Left lung (tissue), 10 donors: ENCODE data around the gene ACSL3. TPM values are rescaled to one million over a fixed set of nuclear protein-coding genes. Genes with fewer than 3 reads are reported as not detected.
"Not testable (repeated sequence)": the region's sequence is repeated elsewhere in the genome, so short reads cannot be mapped to it uniquely, and the experiment has no call there.

ENCODE experiments used
- ATAC-seq: fragments of 200-7000 bp; cut with Tn5 transposase; one replicate; pipeline ENCODE4 v1.9.1; 2020; ENCODE audit warnings: moderate library complexity
- DNase-seq, 4 donors: peaks; one replicate each; pipeline ENCODE4 v3.0.0-alpha.2; 2013 to 2020
- H3K27ac ChIP-seq, 2 donors: fragments of 200-600 bp; sonication (generic) in 1 of 2; one replicate each; pipeline versions ENCODE4 v1.5.0 to v1.8.0; 2020 to 2021
- H3K27me3 ChIP-seq, 2 donors: fragments of 200-600 bp; sonication (generic) in 1 of 2; one replicate each; pipeline versions ENCODE4 v1.5.0 to v1.8.0; 2020 to 2021
- H3K36me3 ChIP-seq, 2 donors: fragments of 200-600 bp; sonication (generic) in 1 of 2; one replicate each; pipeline versions ENCODE4 v1.5.0 to v1.8.0; 2020 to 2021
- H3K4me1 ChIP-seq, 2 donors: fragments of 200-600 bp; one replicate each; pipeline ENCODE4 v1.8.0; 2021
- H3K4me3 ChIP-seq, 2 donors: fragments of 200-600 bp; sonication (generic) in 1 of 2; one replicate each; pipeline versions ENCODE4 v1.5.0 to v1.8.0; 2020 to 2021; ENCODE audit warnings: mild to moderate bottlenecking in 1 of 2
- H3K9me3 ChIP-seq, 2 donors: fragments of 200-600 bp; sonication (generic) in 1 of 2; one replicate each; pipeline versions ENCODE4 v1.5.0 to v1.8.0; 2020 to 2021
- intact Hi-C, 2 donors: fragments of 100-400 bp; cut with DNase I; formaldehyde crosslinking; loops; one replicate each; pipeline versions ENCODE4 v1.11.2 to v1.14.2; 2022
- polyA plus RNA-seq, 6 donors: library from polyadenylated mRNA; unstranded; fragments of 120-200 nt; gene quantifications; one replicate each; pipeline ENCODE4 v1.2.1, GENCODE V29; 2013; ENCODE audit not compliant: insufficient read length in 6 of 6
- total RNA-seq, 2 donors: library from RNA; stranded (reverse); fragmentation: NEBNext Ultra II Directional; extraction: Animal tissue kit (Norgen Biotek cat#: 25700); gene quantifications; one replicate each; pipeline ENCODE4 v1.2.1, GENCODE V29; 2021
- TF ChIP-seq, protein P1 (sequence below), 2 donors: fragments of 200-600 bp; sonication (generic) in 1 of 2; IDR thresholded peaks; one replicate each; pipeline versions ENCODE4 v1.5.0 to v1.8.0; 2021; ENCODE audit warnings: antibody characterized with exemption in 2 of 2
- donor health status: DM: no; HTN: yes; CAD: no.
- donor health status: DM: no; HTN: no; CAD: no.

Gene ACSL3
- total and polyA plus RNA-seq, 8 donors: 55.1 to 102 (median 61.0) TPM

- DNase-seq: peak in 1 of 4 donors; percentile 10
- TF ChIP-seq, protein P1, sequence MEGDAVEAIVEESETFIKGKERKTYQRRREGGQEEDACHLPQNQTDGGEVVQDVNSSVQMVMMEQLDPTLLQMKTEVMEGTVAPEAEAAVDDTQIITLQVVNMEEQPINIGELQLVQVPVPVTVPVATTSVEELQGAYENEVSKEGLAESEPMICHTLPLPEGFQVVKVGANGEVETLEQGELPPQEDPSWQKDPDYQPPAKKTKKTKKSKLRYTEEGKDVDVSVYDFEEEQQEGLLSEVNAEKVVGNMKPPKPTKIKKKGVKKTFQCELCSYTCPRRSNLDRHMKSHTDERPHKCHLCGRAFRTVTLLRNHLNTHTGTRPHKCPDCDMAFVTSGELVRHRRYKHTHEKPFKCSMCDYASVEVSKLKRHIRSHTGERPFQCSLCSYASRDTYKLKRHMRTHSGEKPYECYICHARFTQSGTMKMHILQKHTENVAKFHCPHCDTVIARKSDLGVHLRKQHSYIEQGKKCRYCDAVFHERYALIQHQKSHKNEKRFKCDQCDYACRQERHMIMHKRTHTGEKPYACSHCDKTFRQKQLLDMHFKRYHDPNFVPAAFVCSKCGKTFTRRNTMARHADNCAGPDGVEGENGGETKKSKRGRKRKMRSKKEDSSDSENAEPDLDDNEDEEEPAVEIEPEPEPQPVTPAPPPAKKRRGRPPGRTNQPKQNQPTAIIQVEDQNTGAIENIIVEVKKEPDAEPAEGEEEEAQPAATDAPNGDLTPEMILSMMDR (IDR thresholded peaks at IDR 0.05): no peak
- Histone ChIP-seq H3K27me3 (no peaks in the 10 kb centered on the region), H3K4me1 (peaks cover 0 to 44% of the 10 kb centered on the region in 2 donors), H3K4me3 (no peak overlapping the region), H3K36me3 (no peaks in the 10 kb centered on the region), H3K9me3 (no peaks in the 10 kb centered on the region), H3K27ac (peak overlapping the region; percentile 50 to 78)
- peak; percentile 59 for ATAC-seq
- intact Hi-C loops: no loop called here
Observed at GRCh38 chr2:222842491-222843174, 18.2 kb upstream of the ACSL3 start.

DNA sequence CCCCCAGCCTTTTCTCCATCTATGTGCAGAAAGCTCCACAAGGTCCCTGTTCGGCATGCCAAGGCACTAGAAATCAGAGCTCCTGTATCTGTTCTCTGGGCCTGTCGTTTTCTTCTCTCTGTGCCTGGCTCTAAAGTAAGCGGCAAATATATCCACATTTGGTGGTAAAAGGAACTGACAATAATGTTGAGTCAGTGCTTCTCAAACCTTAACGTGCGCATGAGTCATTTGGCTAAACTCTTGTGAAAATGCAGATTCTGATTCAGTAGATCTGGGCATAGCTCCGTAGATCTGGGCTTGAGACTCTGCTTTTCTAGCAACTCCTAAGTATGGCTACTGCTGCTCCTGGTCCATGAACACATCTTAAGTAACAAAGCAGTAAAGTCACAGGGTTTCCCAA lies 16.5 kb upstream of the ACSL3 start:
- no peaks in the 10 kb centered on the region for H3K9me3 ChIP-seq
- DNase-seq (no peak), ATAC-seq (peak; percentile 76)
- no peaks in the 10 kb centered on the region for H3K27me3 ChIP-seq
- H3K4me1 ChIP-seq: peaks cover 0 to 44% of the 10 kb centered on the region in 2 donors
- no peaks in the 10 kb centered on the region for H3K36me3 ChIP-seq
- peak overlapping the region; percentile 19 to 81 for H3K27ac ChIP-seq
- no peak overlapping the region for H3K4me3 ChIP-seq
- intact Hi-C loops: no loop called here
- TF ChIP-seq, protein P1 (IDR thresholded peaks at IDR 0.05): no peak

- H3K9me3 ChIP-seq, H3K36me3 ChIP-seq, DNase-seq, H3K27me3 ChIP-seq, ATAC-seq, intact Hi-C loops, H3K4me3 ChIP-seq: not testable (repeated sequence)
- peak overlapping the region in 1 of 2 donors; percentile 81 for H3K27ac ChIP-seq
- H3K4me1 ChIP-seq: peaks cover 0 to 44% of the 10 kb centered on the region in 2 donors
Observed at GRCh38 chr2:222845314-222845713, 15.5 kb upstream of the ACSL3 start.

- no peak for DNase-seq
- TF ChIP-seq, protein P1 (IDR thresholded peaks at IDR 0.05): no peak
- Histone ChIP-seq H3K4me3 (no peak overlapping the region), H3K36me3 (no peaks in the 10 kb centered on the region), H3K9me3 (no peaks in the 10 kb centered on the region), H3K27ac (no peak overlapping the region), H3K4me1 (peaks cover 0 to 43% of the 10 kb centered on the region in 2 donors), H3K27me3 (no peaks in the 10 kb centered on the region)
- intact Hi-C loops: no loop called here
- ATAC-seq: no peak
Observed at GRCh38 chr2:222846003-222846402, 14.8 kb upstream of the ACSL3 start.

GRCh38 chr2:222848031-222848430 lies 12.8 kb upstream of the ACSL3 start:
- peaks cover 0 to 22% of the 10 kb centered on the region in 2 donors for H3K4me1 ChIP-seq
- H3K4me3 ChIP-seq, intact Hi-C loops, H3K27me3 ChIP-seq, DNase-seq, H3K9me3 ChIP-seq, ATAC-seq, H3K36me3 ChIP-seq, H3K27ac ChIP-seq: not testable (repeated sequence)

GRCh38 chr2:222848862-222849261 lies 12.0 kb upstream of the ACSL3 start:
- peaks cover 0 to 14% of the 10 kb centered on the region in 2 donors for H3K4me1 ChIP-seq
- no peak overlapping the region for H3K27ac ChIP-seq
- TF ChIP-seq, protein P1 (IDR thresholded peaks at IDR 0.05): no peak
- intact Hi-C loops: no loop called here
- no peaks in the 10 kb centered on the region for H3K9me3 ChIP-seq
- no peak overlapping the region for H3K4me3 ChIP-seq
- ATAC-seq: no peak
- no peak for DNase-seq
- no peaks in the 10 kb centered on the region for H3K27me3 ChIP-seq
- no peaks in the 10 kb centered on the region for H3K36me3 ChIP-seq
